Keratinocyte (primary cell): ENCODE measurements around the gene GSTM4. TPM values are rescaled to one million over a fixed set of nuclear protein-coding genes. Genes with fewer than 3 reads are reported as not detected.

Experiments
- DNase-seq: peaks from one replicate; pipeline ENCODE4 v3.0.0-alpha.2; 2011; ENCODE audit warnings: low read depth, missing footprints, low spot score
- FAIRE-seq: peaks from 2 replicates; lab custom pipeline; 2011; peaks lifted over from hg19 to GRCh38; lab: Jason Lieb, UNC
- H2AFZ ChIP-seq: 2 replicates; pipeline ENCODE4 v1.6.0; 2012; ENCODE audit warnings: low read length, control low read depth, inconsistent platforms; ENCODE audit not compliant: control insufficient read depth
- H3K27ac ChIP-seq: 2 replicates; pipeline ENCODE4 v1.5.1; 2011; ENCODE audit warnings: low read length; ENCODE audit not compliant: control insufficient read depth, insufficient read depth
- H3K27me3 ChIP-seq: 3 replicates; pipeline ENCODE4 v1.6.0; 2011; ENCODE audit warnings: low read length; ENCODE audit not compliant: control insufficient read depth, insufficient read depth; ENCODE audit errors: extremely low read depth
- H3K36me3 ChIP-seq, 2 experiments: 2 replicates in 1 of 2; 3 replicates in 1 of 2; pipeline ENCODE4 v1.5.1; 2011; ENCODE audit warnings: low read length in 2 of 2, mild to moderate bottlenecking in 1 of 2; ENCODE audit not compliant: control insufficient read depth in 2 of 2, insufficient read depth in 2 of 2; ENCODE audit errors: extremely low read depth in 1 of 2
- H3K4me1 ChIP-seq: 3 replicates; pipeline ENCODE4 v1.5.1; 2011; ENCODE audit warnings: low read length; ENCODE audit not compliant: control insufficient read depth, insufficient read depth; ENCODE audit errors: extremely low read depth
- H3K4me2 ChIP-seq: 3 replicates; pipeline ENCODE4 v1.6.0; 2011; ENCODE audit warnings: low read depth, low read length; ENCODE audit not compliant: control insufficient read depth, insufficient read depth; ENCODE audit errors: extremely low read depth
- H3K4me3 ChIP-seq, 3 experiments: fragments of 200-600 bp in 1 of 3; sonication (generic) in 1 of 3; 2 replicates in 2 of 3; 3 replicates in 1 of 3; pipeline ENCODE4 v1.5.1; 2011 to 2016; ENCODE audit warnings: low read length in 3 of 3, mild to moderate bottlenecking in 3 of 3, control low read depth in 2 of 3, inconsistent platforms in 1 of 3, low read depth in 1 of 3, mixed read lengths in 1 of 3, mixed run types in 1 of 3, moderate library complexity in 1 of 3; ENCODE audit not compliant: control insufficient read depth in 2 of 3, insufficient read depth in 2 of 3; ENCODE audit errors: extremely low read depth in 1 of 3
- H3K79me2 ChIP-seq: 2 replicates; pipeline ENCODE4 v1.6.0; 2012; ENCODE audit warnings: low read length; ENCODE audit not compliant: control insufficient read depth, insufficient read depth
- H3K9ac ChIP-seq: 3 replicates; pipeline ENCODE4 v1.6.0; 2011; ENCODE audit warnings: low read length; ENCODE audit not compliant: control insufficient read depth, insufficient read depth; ENCODE audit errors: extremely low read depth
- H3K9me1 ChIP-seq: 3 replicates; pipeline ENCODE4 v1.6.0; 2011; ENCODE audit warnings: low read length; ENCODE audit not compliant: control insufficient read depth, insufficient read depth; ENCODE audit errors: extremely low read depth
- H3K9me3 ChIP-seq: 2 replicates; pipeline ENCODE4 v1.5.1; 2012; ENCODE audit warnings: low read depth, low read length; ENCODE audit not compliant: control insufficient read depth
- H4K20me1 ChIP-seq: 3 replicates; pipeline ENCODE4 v1.6.0; 2011; ENCODE audit warnings: low read length; ENCODE audit not compliant: control insufficient read depth, insufficient read depth; ENCODE audit errors: extremely low read depth
- EZH2 ChIP-seq: IDR thresholded peaks from one replicate; pipeline ENCODE4 v1.6.1; 2012; ENCODE audit warnings: inconsistent platforms, mild to moderate bottlenecking, low read length, moderate library complexity
- dilution Hi-C: fragments of 300-500 bp; cut with MboI; formaldehyde crosslinking; loops from one replicate; pipeline ENCODE4 v1.7.0; 2020; ENCODE audit warnings: low sequenced_read_pairs; ENCODE audit not compliant: extremely low pct_ligation_motif_present
- polyA plus RNA-seq, 5 experiments: library from polyadenylated mRNA; depleted of rRNA in 3 of 5; stranded (reverse) in 3 of 5; stranded (forward) in 1 of 5; unstranded in 1 of 5; fragments of >200 nt; gene quantifications; 1 replicate in 1 of 5; 2 replicates in 3 of 5; 3 replicates in 1 of 5; pipeline versions ENCODE4 v1.2.1 to v1.2.3, GENCODE V29; 2011 to 2012; ENCODE audit warnings: missing spikeins in 2 of 5, low read depth in 1 of 5, low replicate concordance in 1 of 5
- TF ChIP-seq, protein P1 (sequence below), 3 experiments: IDR thresholded peaks in 1 of 3; conservative IDR thresholded peaks in 1 of 3; optimal IDR thresholded peaks in 1 of 3; 2 replicates in 2 of 3; 3 replicates in 1 of 3; pipeline versions ENCODE3 to v1.5.1; 2011; ENCODE audit warnings: low read length in 3 of 3, mild to moderate bottlenecking in 3 of 3, moderate library complexity in 2 of 3, control low read depth in 1 of 3, inconsistent platforms in 1 of 3; ENCODE audit not compliant: insufficient read depth in 2 of 3; ENCODE audit errors: extremely low read depth in 1 of 3

GSTM4 gene
- polyA plus RNA-seq, 1 donor (not counting 4 experiments of a cell fraction or from before 2014, with no cell fraction given), result 15.9 TPM

DNA sequence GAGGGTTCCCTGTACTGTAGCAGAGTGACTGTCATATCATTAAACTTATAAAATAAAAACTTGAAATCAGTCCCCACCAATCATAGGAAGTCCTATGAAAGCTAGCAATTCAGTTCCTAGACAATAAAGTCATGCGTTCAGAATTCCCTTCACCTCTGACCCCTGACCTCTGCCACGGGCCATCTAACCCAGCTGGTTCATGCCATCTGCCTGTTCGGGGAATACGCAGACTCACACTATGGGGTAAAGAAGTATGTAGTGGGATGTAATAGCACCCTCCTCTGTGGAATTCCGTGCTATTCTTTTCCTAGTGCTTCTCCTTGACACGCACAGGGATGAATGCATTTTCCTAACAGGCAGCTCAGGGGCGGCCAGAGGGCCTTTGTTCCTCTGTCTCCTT, 2.1 kb downstream of the GSTM4 start:
- no peak overlapping the region for H3K27ac ChIP-seq
- H4K20me1 ChIP-seq, result no peaks in the 10 kb centered on the region
- no peak overlapping the region for H3K9ac ChIP-seq
- H3K79me2 ChIP-seq, result no peaks in the 10 kb centered on the region
- no peak for FAIRE-seq
- no peak overlapping the region for H3K4me2 ChIP-seq
- H3K4me3 ChIP-seq, result no peak overlapping the region
- H3K27me3 ChIP-seq, result no peaks in the 10 kb centered on the region
- no peak for TF ChIP-seq EZH2
- TF ChIP-seq, protein P1, sequence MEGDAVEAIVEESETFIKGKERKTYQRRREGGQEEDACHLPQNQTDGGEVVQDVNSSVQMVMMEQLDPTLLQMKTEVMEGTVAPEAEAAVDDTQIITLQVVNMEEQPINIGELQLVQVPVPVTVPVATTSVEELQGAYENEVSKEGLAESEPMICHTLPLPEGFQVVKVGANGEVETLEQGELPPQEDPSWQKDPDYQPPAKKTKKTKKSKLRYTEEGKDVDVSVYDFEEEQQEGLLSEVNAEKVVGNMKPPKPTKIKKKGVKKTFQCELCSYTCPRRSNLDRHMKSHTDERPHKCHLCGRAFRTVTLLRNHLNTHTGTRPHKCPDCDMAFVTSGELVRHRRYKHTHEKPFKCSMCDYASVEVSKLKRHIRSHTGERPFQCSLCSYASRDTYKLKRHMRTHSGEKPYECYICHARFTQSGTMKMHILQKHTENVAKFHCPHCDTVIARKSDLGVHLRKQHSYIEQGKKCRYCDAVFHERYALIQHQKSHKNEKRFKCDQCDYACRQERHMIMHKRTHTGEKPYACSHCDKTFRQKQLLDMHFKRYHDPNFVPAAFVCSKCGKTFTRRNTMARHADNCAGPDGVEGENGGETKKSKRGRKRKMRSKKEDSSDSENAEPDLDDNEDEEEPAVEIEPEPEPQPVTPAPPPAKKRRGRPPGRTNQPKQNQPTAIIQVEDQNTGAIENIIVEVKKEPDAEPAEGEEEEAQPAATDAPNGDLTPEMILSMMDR (optimal IDR thresholded peaks at IDR 0.05 in 1 of 3, IDR thresholded peaks at IDR 0.05 in 1 of 3, conservative IDR thresholded peaks at IDR 0.05 in 1 of 3; ENCODE audit: extremely low read depth in 1 of 3, insufficient read depth in 2 of 3, low read length in 3 of 3), result no peak
- no peaks in the 10 kb centered on the region for H3K9me3 ChIP-seq
- H3K4me1 ChIP-seq, result peaks cover 7% of the 10 kb centered on the region
- H3K9me1 ChIP-seq, result no peaks in the 10 kb centered on the region
- DNase-seq, result no peak
- no peaks in the 10 kb centered on the region for H3K36me3 ChIP-seq
- H2AFZ ChIP-seq, result no peak overlapping the region
- dilution Hi-C loops, result no loop called here

DNA sequence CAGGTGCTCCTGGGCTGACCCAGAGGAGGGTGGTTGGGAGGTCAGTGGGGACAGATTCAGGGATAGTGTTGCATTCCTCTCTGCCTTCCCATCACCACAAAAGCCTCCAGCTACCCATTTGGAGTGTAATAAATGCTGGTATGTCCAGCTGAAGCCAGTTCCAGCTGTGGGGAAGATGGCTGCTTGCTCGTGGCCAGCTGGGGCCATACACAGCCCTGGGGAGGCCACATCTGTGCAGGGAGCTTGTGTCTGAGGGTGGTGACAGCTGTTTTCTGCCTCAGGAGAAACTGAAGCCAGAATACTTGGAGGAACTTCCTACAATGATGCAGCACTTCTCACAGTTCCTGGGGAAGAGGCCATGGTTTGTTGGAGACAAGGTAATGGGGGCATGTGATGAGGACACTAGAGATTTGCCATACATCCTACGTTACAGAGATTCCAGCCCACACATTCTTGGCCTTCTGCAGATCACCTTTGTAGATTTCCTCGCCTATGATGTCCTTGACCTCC, 2.7 kb downstream of the GSTM4 start:
- Histone ChIP-seq H3K9me3 (no peaks in the 10 kb centered on the region), H3K36me3 (no peaks in the 10 kb centered on the region), H2AFZ (no peak overlapping the region), H3K79me2 (no peaks in the 10 kb centered on the region), H3K4me3 (no peak overlapping the region), H3K9ac (no peak overlapping the region), H3K9me1 (no peaks in the 10 kb centered on the region), H4K20me1 (no peaks in the 10 kb centered on the region), H3K4me2 (no peak overlapping the region), H3K4me1 (peaks cover 7% of the 10 kb centered on the region), H3K27me3 (no peaks in the 10 kb centered on the region), H3K27ac (no peak overlapping the region)
- no peak for TF ChIP-seq EZH2
- TF ChIP-seq, protein P1 (optimal IDR thresholded peaks at IDR 0.05 in 1 of 3, IDR thresholded peaks at IDR 0.05 in 1 of 3, conservative IDR thresholded peaks at IDR 0.05 in 1 of 3; ENCODE audit: extremely low read depth in 1 of 3, insufficient read depth in 2 of 3, low read length in 3 of 3), result no peak
- dilution Hi-C loops, result no loop called here
- FAIRE-seq (no peak), DNase-seq (no peak)
